ENCODE data around the gene FUOM.

DNA sequence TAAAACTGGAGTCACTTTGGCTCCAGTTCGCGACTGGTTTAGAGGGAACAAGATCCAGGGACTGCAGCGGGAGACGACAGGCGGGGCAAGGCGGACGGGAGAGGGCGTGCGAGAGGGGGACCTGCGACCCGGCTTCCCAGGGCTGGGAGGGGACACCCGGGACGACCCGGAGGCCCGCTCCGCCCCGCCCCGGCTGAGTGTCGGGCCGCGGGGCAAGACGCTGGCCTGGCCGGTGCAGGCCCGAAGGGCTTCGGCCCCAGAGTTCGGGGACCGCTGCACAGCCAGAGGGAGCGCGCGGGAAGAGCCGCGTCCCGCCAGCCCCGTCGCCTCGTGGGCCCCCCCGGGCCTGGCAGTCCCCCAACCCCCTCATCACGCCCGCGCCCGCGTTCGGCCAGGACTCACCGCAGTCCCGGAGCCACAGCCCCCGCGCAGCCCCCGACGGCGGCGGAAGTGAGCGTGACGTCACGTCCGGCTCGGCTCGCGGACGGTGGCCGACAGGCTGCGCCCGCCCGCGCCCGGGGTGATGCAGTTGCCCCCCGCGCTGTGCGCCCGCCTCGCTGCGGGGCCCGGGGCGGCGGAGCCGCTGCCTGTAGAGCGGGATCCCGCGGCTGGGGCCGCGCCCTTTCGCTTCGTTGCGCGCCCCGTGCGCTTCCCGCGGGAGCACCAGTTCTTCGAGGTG is 49.3 kb downstream of the FUOM start, which contains the start of the genes TUBGCP2 and ZNF511:
- TF ChIP-seq, protein P1, sequence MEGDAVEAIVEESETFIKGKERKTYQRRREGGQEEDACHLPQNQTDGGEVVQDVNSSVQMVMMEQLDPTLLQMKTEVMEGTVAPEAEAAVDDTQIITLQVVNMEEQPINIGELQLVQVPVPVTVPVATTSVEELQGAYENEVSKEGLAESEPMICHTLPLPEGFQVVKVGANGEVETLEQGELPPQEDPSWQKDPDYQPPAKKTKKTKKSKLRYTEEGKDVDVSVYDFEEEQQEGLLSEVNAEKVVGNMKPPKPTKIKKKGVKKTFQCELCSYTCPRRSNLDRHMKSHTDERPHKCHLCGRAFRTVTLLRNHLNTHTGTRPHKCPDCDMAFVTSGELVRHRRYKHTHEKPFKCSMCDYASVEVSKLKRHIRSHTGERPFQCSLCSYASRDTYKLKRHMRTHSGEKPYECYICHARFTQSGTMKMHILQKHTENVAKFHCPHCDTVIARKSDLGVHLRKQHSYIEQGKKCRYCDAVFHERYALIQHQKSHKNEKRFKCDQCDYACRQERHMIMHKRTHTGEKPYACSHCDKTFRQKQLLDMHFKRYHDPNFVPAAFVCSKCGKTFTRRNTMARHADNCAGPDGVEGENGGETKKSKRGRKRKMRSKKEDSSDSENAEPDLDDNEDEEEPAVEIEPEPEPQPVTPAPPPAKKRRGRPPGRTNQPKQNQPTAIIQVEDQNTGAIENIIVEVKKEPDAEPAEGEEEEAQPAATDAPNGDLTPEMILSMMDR (IDR thresholded peaks at IDR 0.05) = peak in 3 of 4 experiments; percentile 20 to 27 (median 21)
- peak; percentile 13 to 85 for TF ChIP-seq POLR2A (IDR thresholded peaks at IDR 0.05)

Data from uterus (tissue), 2 donors.